DMS114 treated with DMSO at 0.1 percent for 48 hours (cell line): ENCODE data around the gene CHCHD6.

ENCODE experiments used
- DNase-seq: peaks from one replicate; lab custom pipeline; 2025; ENCODE audit not compliant: unreplicated experiment; lab: John Stamatoyannopoulos, UW

Gene CHCHD6

DNA sequence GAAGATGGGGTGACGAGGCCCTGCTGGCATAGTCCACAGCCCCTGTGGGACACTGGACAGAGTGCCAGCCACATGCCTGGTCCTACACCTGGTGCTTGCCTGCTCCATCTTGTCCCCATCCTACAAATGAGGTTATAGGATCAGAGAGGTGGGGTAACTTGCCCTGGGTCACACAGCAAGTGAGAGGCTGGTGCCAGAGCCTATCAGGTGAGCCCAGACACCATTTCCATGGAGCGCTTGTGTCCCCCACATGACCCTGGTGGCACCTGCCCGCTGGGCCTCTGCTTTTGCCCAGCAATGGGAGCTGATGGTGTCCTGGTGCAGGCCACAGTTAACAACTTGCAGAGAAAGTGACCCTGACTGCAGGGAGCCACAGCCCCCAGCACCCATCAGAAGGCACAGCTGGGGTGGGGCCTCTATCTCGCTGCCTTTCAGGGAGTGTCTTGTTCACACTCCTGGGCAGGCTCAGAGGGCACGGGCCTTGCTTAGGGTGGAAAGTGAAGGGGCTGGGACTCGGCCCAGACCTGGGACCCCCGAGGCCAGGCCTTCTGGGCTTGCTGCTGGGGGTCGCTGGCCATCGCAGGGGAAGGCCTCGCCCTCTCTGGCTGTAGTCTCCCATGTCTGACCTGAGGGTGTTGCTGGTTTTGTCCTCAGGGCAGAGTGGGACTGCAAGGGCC is 286.1 kb downstream of the CHCHD6 start:
- no peak for DNase-seq

GRCh38 chr3:126990890-126991289 is 286.9 kb downstream of the CHCHD6 start:
- DNase-seq = no peak

DNA sequence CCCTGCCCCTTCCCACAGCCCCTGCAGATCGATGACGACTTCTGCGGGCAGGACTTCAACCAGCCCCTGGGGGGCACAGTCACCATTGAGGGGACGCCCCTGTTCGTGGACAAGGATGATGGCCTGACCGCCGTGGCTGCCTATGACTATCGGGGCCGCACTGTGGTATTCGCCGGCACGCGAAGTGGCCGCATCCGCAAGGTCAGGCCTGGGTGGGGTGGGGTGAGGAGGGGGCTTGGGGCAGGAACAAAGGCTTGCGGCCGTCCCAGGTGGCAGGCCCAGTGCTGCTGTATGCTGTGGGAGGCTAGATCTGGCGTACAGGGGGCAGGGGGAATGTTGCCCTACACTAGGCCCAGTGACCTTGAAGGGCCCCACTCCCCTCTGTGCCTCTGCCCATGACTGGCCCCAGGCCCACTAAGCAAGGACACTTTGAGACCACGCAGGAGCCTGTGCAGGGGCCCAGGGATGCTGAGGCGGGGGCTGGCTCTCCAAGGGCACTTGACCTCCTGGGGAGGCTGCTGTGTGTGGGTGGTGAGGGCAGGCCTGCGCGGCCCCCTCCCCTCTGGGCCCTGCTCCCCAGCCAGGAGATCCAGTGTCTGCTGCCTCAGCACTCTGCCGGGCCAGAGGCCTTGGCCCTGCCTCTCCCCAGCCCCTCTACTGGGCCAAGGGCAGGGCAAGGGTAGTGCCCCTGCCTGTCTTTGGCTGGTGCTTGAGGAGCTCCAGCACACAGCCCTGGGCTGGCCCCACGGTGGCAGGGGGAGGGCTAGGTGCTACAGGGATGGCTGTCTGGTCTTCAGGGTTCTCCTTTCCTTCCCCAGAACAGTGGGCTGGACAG is 287.5 kb downstream of the CHCHD6 start:
- no peak for DNase-seq

DNA sequence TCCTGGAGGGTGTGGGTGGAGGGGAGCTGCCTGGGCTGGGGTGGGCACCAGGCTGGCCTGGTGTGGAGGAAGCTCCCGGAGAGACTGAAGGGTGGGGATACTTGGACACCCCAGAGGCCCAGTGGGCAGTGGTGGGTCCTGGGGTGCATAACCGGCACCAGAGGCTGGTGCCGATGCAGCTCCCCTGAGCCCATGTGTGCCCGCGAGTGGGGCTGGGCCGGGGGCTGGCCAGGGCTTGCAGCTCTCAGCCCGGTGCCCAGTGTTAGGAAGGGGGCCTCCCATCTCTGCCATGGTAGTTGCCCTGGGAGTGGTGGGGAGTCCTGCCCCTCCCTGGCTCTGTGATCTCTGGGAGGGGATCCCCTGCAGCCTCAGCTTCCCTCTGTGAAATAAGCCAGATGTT is 288.2 kb downstream of the CHCHD6 start:
- no peak for DNase-seq

- no peak for DNase-seq
Measured at GRCh38 chr3:126992776-126993175, 288.7 kb downstream of the CHCHD6 start.

GRCh38 chr3:126993436-126993835 is 289.4 kb downstream of the CHCHD6 start:
- DNase-seq = no peak

DNA sequence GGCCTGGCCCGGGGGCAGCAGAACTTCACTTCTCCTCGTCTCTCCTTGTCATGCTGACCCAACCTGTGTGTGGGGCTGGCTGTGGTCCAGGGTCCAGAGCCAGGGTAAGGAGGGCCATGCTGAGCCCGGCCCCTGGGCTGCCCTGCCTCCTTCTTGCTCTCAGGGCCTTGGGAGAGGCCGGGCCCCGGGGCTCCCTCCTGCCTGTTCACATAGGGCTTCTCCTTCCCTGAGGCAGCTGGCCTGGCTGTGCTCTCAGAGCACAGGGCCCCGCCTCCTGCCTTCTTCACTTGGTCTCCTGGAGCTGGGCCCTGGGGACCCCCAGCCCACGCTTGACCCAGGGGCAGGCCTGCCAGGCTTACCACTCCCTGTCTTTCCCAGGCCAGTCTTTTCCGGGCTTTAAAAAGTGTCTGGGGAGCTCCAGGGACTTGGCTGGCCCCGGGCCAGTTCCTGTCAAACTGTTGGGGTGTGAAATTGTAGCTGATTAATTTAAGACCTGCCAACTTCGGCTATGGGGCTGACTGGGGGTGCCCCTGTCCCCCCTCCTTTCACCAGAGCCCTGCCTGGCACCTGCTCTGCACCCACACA is 290.7 kb downstream of the CHCHD6 start:
- DNase-seq = no peak

- DNase-seq = no peak
Measured at GRCh38 chr3:126995254-126995780, 291.3 kb downstream of the CHCHD6 start.

GRCh38 chr3:126995926-126996512 is 292.0 kb downstream of the CHCHD6 start:
- no peak for DNase-seq

- DNase-seq = no peak
Measured at GRCh38 chr3:126996905-126997304, 292.9 kb downstream of the CHCHD6 start.

DNA sequence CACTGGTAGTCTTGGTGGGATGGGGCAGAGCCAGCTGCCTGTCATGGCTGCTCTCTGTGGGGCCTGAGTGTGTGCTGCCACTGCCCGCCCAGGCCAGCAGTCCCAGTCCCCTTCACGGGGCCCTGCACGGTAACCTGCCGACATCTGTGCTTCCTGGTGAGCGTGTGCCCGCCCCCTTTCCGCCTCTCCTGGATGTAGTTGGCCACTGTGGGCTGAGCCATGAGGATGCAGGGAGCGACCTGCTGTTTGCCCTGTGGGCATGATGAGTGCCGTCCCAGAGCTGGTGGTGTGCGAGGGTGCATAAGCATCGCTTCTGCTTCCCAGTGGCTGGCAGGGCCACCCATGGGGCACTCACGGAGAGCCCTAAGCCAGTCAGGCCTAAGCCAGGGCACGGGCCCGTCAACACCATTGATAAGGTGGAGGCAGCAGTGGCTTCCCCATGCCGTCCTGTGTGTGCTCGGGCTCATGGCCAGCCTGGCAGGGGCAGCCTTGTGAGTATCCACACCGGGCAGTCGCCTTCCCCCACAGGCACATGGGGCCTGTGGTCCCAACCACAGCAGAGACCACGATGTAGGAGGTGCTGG is 293.5 kb downstream of the CHCHD6 start:
- DNase-seq = no peak

- no peak for DNase-seq
Measured at GRCh38 chr3:126998320-126998719, 294.3 kb downstream of the CHCHD6 start.

DNA sequence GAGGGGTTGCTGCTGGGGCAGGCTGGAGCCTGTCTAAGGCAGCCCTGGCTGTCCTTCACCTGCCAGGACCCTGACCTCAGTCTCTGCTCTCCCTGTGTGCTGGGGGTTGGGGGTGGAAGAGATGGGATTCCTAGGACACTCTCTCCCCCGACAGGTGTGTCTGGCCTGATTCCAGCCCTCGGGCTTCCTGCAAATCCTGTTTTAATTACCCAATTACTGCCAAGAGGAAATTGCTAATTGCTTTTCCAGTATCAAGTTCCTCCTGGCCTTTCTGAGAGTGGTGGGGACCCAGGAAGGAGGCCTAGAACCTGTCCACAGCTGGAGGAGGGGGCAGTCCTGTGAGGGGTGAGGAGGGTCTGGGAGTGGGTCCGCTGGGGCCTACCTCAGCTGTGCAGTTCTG is 294.7 kb downstream of the CHCHD6 start:
- no peak for DNase-seq

DNA sequence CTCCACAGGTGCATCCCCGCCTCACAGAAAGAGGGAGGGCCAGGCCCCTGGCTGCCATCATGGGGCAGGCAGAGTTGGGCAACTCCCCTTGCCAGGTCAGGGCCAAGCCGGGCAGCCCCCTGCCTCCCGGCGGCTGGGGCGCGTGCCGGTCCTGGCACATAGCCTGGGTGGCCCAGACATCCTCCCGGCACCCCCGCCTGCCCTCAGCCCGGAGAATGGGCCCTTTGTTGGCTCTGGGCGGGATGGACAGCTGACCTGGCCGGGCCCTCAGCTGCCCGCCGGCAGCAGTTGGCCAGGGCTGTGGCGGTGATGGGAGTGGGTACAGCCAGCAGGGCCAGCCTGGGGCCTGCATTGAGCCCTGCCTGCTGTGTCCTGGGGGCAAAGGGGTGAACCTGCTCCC is 295.3 kb downstream of the CHCHD6 start:
- DNase-seq = no peak

- DNase-seq = no peak
Measured at GRCh38 chr3:127000119-127000518, 296.1 kb downstream of the CHCHD6 start.

DNA sequence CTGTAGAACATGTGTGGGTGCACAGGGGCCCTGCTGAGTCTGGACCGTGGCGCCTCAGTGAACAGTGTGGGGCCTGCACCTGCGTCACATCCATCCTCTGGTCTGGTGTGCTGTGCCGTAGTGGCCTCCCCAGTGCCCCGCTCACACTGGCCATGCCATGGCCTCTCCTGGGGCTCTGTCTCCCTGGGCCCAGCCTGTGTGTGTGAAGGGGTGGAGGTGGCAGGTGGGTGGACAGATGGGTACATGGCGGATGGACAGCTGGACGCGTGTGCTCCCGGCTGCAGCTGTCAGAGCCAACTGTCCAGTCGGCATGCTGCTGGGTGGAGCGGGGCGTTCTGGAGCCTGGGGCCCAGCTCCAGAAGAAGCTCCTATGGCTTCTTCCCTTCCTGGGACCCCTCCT is 296.7 kb downstream of the CHCHD6 start:
- DNase-seq = no peak

DNA sequence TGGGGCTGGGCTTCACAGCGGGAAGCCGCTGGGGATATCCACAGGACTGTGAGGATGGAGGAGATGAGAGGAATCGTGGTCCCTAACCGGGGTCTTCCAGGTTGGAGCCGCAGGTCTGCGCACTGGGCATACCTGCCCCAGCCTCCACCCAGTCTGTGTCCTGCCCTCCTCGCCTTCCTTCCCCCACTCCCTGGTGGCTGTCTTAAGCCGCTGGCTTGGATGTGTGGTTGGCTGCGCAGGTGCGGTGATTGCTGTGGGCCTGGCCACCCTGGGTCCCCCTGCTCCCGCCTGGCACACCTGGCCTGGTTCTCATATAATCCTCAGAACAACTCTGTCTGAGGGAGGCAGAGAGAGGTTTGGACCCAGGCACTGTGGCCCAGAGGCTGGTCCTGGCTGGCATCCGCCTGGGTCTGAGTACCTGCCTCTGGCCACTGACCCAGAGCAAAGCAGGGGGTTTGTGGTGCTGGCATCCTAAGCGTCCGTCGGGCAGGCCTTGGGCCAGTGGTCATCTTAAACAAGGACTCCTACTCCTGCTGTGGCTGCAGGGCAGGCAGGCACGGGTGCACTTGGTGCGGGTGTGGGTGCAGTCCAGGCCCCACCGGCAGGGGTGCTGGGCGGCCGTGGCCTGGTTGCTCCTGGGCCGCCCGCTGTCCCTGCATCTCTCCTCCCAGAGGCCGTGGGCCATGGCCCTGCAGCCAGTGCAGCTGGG is 297.6 kb downstream of the CHCHD6 start:
- DNase-seq = no peak

- no peak for DNase-seq
Measured at GRCh38 chr3:127002195-127003174, 298.4 kb downstream of the CHCHD6 start.

DNA sequence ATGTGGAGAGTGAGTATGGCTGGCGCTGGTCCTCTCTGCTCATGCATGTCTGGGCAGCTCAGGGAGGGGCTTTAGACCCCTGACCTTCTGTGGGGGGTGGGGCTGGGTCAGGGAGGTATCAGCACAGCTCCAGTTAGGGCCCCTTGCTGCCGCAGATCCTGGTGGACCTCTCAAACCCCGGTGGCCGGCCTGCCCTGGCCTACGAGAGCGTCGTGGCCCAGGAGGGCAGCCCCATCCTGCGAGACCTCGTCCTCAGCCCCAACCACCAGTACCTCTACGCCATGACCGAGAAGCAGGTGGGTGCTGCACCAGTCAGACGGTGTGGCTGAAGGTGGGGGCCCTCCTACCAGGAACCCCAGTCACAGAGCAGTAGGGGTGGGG is 299.1 kb downstream of the CHCHD6 start:
- no peak for DNase-seq
